HG02571 (cell line): ENCODE results near the gene MPZL2.

Experiments used
- ATAC-seq: cut with Tn5 transposase; IDR thresholded peaks from one replicate; pipeline ENCODE4 v1.9.1; 2021; ENCODE audit warnings: mild to moderate bottlenecking, moderate library complexity; ENCODE audit not compliant: unreplicated experiment

The MPZL2 gene

GRCh38 chr11:118243993-118244762 lies 19.9 kb downstream of the MPZL2 start:
- ATAC-seq, result no peak

DNA sequence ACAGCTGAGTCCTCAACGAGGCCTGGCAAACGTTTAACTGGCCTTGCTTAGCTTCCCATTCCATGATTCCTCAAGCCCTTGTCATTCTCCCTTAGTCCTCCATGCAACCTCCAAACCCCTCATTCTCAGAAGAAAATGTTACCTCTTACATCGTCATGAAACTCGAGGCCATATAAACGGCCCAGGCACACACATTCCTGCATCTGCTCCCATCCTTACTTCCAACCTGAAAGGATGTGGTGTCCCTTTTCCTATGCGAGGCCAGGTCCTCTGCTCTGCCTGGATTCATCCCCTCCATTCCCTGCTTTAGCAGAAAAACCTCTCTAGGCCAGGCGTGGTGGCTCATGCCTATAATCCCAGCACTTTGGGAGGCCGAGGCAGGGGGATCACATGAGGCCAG lies 20.9 kb downstream of the MPZL2 start:
- ATAC-seq, result no peak

DNA sequence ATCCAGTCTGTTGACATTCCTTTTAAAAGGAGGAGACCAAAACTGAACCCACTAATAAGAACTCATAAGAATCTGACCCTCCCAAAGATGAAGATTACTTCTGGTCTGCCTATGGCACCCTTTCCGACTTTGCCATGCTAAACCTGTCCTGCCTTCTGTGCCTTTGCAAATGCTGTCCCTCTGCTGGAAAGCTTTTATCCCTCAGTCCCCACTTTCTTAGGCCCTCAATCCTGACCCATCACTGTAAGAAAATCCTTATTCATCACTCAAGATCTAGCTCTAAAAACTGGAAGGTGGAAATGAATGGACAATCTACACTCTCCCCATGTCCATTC lies 22.4 kb downstream of the MPZL2 start:
- no peak for ATAC-seq

GRCh38 chr11:118240999-118241763 lies 22.9 kb downstream of the MPZL2 start:
- peak; percentile 91 for ATAC-seq

GRCh38 chr11:118239509-118240205 lies 24.4 kb downstream of the MPZL2 start:
- no peak for ATAC-seq

DNA sequence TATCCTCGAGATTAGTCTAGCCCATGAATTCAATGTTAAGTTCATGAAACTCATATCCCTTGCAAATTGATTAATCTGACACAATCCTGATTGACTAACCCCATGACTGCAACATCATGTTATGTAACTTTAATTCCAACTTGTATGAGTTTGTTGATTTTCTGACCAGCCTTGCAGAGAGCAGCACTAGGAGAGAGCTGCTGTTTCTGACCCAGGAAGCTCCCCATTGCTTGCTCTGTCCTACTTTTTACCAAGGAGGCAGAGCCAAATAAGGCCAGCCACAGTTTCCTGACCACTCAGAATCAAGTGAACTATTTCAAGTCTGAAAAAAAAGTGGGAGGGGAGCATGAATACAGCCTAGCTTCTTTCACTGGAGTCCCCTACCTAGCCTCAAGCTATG lies 25.2 kb downstream of the MPZL2 start:
- no peak for ATAC-seq

- ATAC-seq, result no peak
Observed at GRCh38 chr11:118238421-118238820, 25.7 kb downstream of the MPZL2 start.

- ATAC-seq, result no peak
Observed at GRCh38 chr11:118236170-118236569, 27.9 kb downstream of the MPZL2 start.

DNA sequence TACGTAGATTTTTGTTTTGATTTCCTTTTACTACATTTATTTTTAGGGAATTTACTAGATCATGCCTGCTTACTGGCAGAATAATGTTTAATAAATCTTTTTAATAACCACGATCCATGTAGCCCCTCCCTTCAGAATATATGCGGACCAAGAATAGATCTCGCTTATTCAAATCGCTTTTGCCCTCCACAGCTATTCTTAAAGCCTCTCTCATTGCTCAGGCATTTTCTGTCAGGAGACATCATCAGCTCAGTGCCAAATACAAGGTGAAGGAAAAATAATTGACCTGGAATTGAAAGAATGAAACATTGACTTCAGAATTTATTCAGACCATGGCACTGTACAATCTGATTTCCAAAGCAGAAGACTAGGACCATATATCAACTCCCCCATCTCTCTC lies 29.3 kb downstream of the MPZL2 start:
- no peak for ATAC-seq

- no peak for ATAC-seq
Observed at GRCh38 chr11:118233850-118234249, 30.2 kb downstream of the MPZL2 start.

- no peak for ATAC-seq
Observed at GRCh38 chr11:118233377-118233776, 30.7 kb downstream of the MPZL2 start.

DNA sequence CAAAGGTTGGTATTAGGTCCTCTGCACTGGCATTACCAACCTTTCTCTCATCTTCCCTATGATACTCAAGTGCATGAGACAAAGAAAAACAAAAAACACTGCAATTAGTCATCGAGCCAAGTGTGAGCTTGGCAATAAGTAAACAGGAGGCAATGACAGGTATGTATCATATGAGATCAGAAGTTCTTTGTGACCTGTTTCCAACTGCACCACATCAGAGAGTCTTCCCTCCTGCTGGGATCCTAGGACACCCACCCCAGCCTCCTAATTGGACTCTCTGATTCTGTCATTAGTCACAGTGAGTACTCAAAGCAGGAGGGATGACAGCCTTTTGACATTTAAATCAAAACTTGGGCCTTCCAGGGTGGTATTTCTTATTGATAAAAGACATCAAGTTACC lies 31.4 kb downstream of the MPZL2 start:
- no peak for ATAC-seq

- no peak for ATAC-seq
Observed at GRCh38 chr11:118231461-118231860, 32.6 kb downstream of the MPZL2 start.

GRCh38 chr11:118230088-118230487 lies 34.0 kb downstream of the MPZL2 start:
- ATAC-seq, result no peak

GRCh38 chr11:118229274-118229847 lies 34.7 kb downstream of the MPZL2 start:
- no peak for ATAC-seq

- ATAC-seq, result peak; percentile 47
Observed at GRCh38 chr11:118227865-118228785, 36.0 kb downstream of the MPZL2 start.

- no peak for ATAC-seq
Observed at GRCh38 chr11:118226781-118227180, 37.3 kb downstream of the MPZL2 start.

GRCh38 chr11:118226296-118226695 lies 37.8 kb downstream of the MPZL2 start:
- no peak for ATAC-seq

DNA sequence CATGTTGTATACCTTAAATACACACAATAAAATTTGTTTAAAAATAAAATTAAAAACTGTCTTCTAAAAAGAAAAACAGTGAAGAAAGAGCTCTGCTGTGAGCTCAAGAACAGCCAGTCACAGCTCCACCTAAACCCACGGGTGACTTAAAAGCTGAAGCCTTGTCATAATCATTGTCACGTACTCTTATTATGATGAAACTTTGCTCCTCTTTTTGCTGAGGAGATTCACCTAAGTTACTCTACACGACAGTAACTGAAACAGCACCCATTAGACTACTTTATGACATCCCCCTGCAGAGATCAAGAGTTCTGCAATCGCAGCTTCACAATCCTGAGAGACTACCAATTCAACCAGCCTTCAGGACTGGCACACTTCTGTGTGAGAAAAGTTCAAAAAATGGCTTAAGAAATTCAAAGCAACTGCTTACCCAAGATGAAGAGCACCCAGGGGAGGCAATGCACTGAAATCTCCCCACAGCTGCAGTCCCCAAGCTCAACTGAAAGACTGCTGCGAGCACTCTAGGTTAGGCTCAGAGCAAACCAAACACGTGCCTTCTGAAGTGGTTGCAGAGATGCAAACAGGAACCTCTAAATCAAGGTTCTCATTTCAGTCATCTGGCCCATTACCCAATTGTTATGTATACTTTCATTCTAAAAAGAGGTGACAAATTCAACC lies 39.4 kb downstream of the MPZL2 start, which contains the start of gene JAML:
TSS of gene JAML (minus strand) at position 501 of the 678 bp plus-strand sequence. CDS start 10,145 bp downstream, outside the sequence.
- ATAC-seq, result no peak

- ATAC-seq, result no peak
Observed at GRCh38 chr11:118223992-118224391, 40.1 kb downstream of the MPZL2 start.
